Neural progenitor cell (in vitro differentiated cells): ENCODE measurements around the gene TUNAR.

Source experiments
- EZH2 ChIP-seq: fragments of 200-600 bp; sonication (generic); IDR thresholded peaks from 2 replicates; pipeline ENCODE4 v1.6.1; 2017; ENCODE audit warnings: antibody characterized with exemption, mild to moderate bottlenecking, moderate library complexity
- TF ChIP-seq, protein P1 (sequence below): fragments of 200-600 bp; sonication (generic); IDR thresholded peaks from 2 replicates; pipeline ENCODE4 v1.5.1; 2017; ENCODE audit warnings: antibody characterized with exemption, mild to moderate bottlenecking

DNA sequence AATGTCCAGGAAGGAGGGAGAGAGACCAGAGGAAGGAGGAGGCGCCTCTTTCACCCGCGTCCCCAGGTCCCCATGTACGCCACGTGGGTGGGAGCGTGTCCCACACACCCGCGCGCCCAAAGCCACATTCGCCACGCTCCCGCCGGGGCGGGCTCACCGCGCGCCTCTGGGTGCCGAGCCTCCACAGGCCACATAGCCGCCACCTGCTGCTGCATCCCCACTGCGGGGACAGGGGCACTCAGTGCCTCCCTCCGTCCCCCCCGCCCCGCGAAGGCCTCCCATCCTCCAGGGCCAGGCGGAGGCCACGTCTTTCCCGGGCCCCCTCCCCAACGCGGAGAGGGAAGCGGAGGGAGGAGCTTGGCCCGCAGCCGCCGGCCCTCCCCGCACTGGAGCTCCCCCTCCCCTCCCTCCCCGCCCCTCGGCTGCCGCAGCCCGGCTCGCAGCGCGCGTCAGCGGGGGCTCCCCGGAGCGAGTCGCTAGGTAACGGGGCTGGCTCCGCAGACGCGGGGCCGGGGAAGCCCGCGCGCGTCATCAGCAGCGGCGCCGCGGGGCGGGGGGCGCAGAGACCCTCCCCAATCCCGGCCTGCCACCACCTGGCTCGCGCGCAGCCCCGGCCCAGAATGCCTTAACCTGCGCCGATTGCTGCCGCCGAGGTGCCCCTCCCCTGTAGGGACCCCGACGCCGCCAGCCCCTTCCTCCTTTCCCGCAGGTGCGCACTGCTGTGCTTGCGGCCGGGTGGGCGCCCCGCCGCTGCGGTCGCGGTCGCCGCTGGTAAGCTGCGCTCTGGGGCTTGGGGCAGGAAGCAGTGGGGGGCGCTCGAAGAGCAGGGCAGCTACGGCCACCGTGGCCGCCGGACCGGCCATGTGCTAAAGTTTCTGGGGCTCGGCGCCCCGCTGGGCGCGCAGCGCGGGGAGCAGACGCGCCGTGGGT, 536 bp upstream of the TUNAR start:
- TF ChIP-seq, protein P1, sequence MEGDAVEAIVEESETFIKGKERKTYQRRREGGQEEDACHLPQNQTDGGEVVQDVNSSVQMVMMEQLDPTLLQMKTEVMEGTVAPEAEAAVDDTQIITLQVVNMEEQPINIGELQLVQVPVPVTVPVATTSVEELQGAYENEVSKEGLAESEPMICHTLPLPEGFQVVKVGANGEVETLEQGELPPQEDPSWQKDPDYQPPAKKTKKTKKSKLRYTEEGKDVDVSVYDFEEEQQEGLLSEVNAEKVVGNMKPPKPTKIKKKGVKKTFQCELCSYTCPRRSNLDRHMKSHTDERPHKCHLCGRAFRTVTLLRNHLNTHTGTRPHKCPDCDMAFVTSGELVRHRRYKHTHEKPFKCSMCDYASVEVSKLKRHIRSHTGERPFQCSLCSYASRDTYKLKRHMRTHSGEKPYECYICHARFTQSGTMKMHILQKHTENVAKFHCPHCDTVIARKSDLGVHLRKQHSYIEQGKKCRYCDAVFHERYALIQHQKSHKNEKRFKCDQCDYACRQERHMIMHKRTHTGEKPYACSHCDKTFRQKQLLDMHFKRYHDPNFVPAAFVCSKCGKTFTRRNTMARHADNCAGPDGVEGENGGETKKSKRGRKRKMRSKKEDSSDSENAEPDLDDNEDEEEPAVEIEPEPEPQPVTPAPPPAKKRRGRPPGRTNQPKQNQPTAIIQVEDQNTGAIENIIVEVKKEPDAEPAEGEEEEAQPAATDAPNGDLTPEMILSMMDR: peak; percentile 22
- TF ChIP-seq EZH2: no peak
